Gastrocnemius medialis (tissue), 4 donors: ENCODE measurements around the gene MGME1. TPM values are rescaled to one million over a fixed set of nuclear protein-coding genes. Genes with fewer than 3 reads are reported as not detected.

Source experiments
- ATAC-seq, 2 donors: fragments of 150-250 bp; one replicate each; pipeline ENCODE4 v1.9.1; 2016
- DNase-seq, 2 donors: peaks; one replicate each; pipeline ENCODE4 v3.0.0-alpha.2; 2019
- H3K27ac ChIP-seq, 4 donors: fragments of 200-600 bp; sonication (generic); 1 replicate in 1 of 4; 2 replicates in 3 of 4; pipeline ENCODE4 v1.5.1; 2016 to 2018; ENCODE audit warnings: mild to moderate bottlenecking in 2 of 4, moderate library complexity in 1 of 4
- H3K27me3 ChIP-seq, 3 donors: fragments of 200-600 bp; sonication (generic) in 2 of 3; 1 replicate in 1 of 3; 2 replicates in 2 of 3; pipeline versions ENCODE4 v1.5.1 to v1.6.0; 2016 to 2019; ENCODE audit warnings: mild to moderate bottlenecking in 1 of 3, moderate library complexity in 1 of 3
- H3K36me3 ChIP-seq, 2 donors: fragments of 200-600 bp; sonication (generic) in 1 of 2; one replicate each; pipeline ENCODE4 v1.5.1; 2017 to 2018
- H3K4me1 ChIP-seq, 2 donors: fragments of 200-600 bp; sonication (generic) in 1 of 2; one replicate each; pipeline ENCODE4 v1.5.1; 2016 to 2017; ENCODE audit warnings: mild to moderate bottlenecking in 2 of 2
- H3K4me3 ChIP-seq, 4 donors: fragments of 200-600 bp; sonication (generic) in 3 of 4; 1 replicate in 1 of 4; 2 replicates in 3 of 4; pipeline ENCODE4 v1.5.1; 2016 to 2019; ENCODE audit warnings: mild to moderate bottlenecking in 2 of 4
- H3K9me3 ChIP-seq, 3 donors: fragments of 200-600 bp; sonication (generic) in 2 of 3; 1 replicate in 1 of 3; 2 replicates in 2 of 3; pipeline ENCODE4 v1.5.1; 2016 to 2019
- POLR2A ChIP-seq, 2 donors: fragments of 450-650 bp; IDR thresholded peaks; one replicate each; pipeline ENCODE4 v1.6.1; 2017; ENCODE audit warnings: antibody characterized with exemption in 2 of 2, mild to moderate bottlenecking in 2 of 2, moderate library complexity in 2 of 2
- in situ Hi-C, 4 donors: fragments of 200-750 bp; cut with MboI; loops; one replicate each; pipeline versions ENCODE4 v1.15.0 to v1.8.0; 2017; ENCODE audit warnings: low sequenced_read_pairs in 4 of 4
- intact Hi-C: fragments of 100-400 bp; cut with DNase I; formaldehyde crosslinking; loops from one replicate; pipeline ENCODE4 v1.15.1; 2023; ENCODE audit warnings: low total_unique reads
- total RNA-seq, 4 donors: library from RNA; depleted of rRNA; stranded (reverse); fragments of >200 nt; gene quantifications; one replicate each; pipeline versions ENCODE4 v1.1.0 to v1.2.3, GENCODE V29; 2016
- TF ChIP-seq, protein P1 (sequence below), 5 experiments: fragments of 450-650 bp in 3 of 5; fragments of 200-600 bp in 2 of 5; sonication (generic) in 2 of 5; IDR thresholded peaks in 4 of 5; conservative IDR thresholded peaks in 1 of 5; 1 replicate in 4 of 5; 2 replicates in 1 of 5; pipeline ENCODE4 v1.5.1; 2016 to 2019; ENCODE audit warnings: antibody characterized with exemption in 5 of 5, mild to moderate bottlenecking in 3 of 5, moderate library complexity in 3 of 5

Gene MGME1
- total RNA-seq, 4 donors from 2014 or later, result 5.2 to 9.1 (median 7.2) TPM

DNA sequence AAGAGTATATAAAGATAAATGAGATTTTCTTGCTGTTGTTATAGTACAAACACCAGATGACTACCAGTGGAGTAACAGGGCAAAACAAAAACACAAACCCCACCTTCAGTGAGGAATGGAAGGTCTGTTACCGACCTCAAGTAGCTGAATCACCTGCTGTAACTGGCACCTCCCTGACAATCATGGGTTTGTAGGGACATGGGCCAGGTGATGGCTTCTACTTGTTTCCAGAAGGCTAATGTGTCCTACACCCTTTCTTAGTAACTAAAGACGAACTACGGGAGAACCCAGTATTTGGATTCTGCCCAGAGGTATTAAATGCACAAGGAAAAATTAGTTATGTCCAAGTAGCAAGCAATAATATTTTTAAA lies 27.0 kb upstream of the MGME1 start:
- Histone ChIP-seq H3K36me3 (peaks cover 0 to 54% of the 10 kb centered on the region in 2 donors), H3K4me1 (peaks cover 25 to 38% of the 10 kb centered on the region in 2 donors), H3K27me3 (no peaks in the 10 kb centered on the region), H3K27ac (peak overlapping the region; percentile 21 to 47 (median 42)), H3K9me3 (no peaks in the 10 kb centered on the region), H3K4me3 (no peak overlapping the region)
- ATAC-seq (peak; percentile 71 to 74), DNase-seq (peak in 1 of 2 donors; percentile 58)
- intact Hi-C loops (no loop called here), in situ Hi-C loops (loop anchor here in 3 of 4 donors (10.0 to 25.0 kb wide), 3 partner anchors 255 to 407 kb away; partner anchors contain the start of genes BFSP1 (in 2 of the 3), BANF2 (in 1 of the 3) and RRBP1 (in 1 of the 3))
- no peak for TF ChIP-seq POLR2A (IDR thresholded peaks at IDR 0.05)
- TF ChIP-seq, protein P1, sequence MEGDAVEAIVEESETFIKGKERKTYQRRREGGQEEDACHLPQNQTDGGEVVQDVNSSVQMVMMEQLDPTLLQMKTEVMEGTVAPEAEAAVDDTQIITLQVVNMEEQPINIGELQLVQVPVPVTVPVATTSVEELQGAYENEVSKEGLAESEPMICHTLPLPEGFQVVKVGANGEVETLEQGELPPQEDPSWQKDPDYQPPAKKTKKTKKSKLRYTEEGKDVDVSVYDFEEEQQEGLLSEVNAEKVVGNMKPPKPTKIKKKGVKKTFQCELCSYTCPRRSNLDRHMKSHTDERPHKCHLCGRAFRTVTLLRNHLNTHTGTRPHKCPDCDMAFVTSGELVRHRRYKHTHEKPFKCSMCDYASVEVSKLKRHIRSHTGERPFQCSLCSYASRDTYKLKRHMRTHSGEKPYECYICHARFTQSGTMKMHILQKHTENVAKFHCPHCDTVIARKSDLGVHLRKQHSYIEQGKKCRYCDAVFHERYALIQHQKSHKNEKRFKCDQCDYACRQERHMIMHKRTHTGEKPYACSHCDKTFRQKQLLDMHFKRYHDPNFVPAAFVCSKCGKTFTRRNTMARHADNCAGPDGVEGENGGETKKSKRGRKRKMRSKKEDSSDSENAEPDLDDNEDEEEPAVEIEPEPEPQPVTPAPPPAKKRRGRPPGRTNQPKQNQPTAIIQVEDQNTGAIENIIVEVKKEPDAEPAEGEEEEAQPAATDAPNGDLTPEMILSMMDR (IDR thresholded peaks at IDR 0.05 in 4 of 5, conservative IDR thresholded peaks at IDR 0.05 in 1 of 5), result no peak

DNA sequence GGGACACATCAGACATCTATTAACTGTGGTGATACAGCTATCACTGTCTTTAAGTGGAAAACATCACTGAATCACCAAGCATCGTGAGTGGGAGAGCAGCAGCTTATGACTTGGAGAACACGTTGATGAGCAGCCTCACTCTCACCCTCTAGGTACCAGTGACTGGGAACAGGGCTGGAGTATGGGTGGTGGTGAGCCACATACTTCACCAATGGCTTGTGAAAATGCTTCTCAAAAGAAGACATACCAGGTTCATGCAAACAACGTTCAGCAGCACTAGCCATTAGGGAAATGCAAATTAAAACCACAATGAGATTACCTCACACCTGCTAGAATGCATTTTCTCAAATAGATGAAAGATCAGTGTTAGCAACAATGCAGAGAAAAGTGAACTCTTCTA lies 25.5 kb upstream of the MGME1 start:
- in situ Hi-C loops (loop anchor here in 3 of 4 donors (10.0 to 25.0 kb wide), 3 partner anchors 256 to 409 kb away; partner anchors contain the start of genes BFSP1 (in 2 of the 3), BANF2 (in 1 of the 3) and RRBP1 (in 1 of the 3)), intact Hi-C loops (no loop called here)
- Histone ChIP-seq H3K27ac (no peak overlapping the region), H3K27me3 (no peaks in the 10 kb centered on the region), H3K4me3 (no peak overlapping the region), H3K9me3 (no peaks in the 10 kb centered on the region), H3K4me1 (peaks cover 10 to 27% of the 10 kb centered on the region in 2 donors), H3K36me3 (peaks cover 0 to 67% of the 10 kb centered on the region in 2 donors)
- ATAC-seq (no peak), DNase-seq (no peak)
- TF ChIP-seq, protein P1 (IDR thresholded peaks at IDR 0.05 in 4 of 5, conservative IDR thresholded peaks at IDR 0.05 in 1 of 5), result no peak
- TF ChIP-seq POLR2A (IDR thresholded peaks at IDR 0.05), result no peak

DNA sequence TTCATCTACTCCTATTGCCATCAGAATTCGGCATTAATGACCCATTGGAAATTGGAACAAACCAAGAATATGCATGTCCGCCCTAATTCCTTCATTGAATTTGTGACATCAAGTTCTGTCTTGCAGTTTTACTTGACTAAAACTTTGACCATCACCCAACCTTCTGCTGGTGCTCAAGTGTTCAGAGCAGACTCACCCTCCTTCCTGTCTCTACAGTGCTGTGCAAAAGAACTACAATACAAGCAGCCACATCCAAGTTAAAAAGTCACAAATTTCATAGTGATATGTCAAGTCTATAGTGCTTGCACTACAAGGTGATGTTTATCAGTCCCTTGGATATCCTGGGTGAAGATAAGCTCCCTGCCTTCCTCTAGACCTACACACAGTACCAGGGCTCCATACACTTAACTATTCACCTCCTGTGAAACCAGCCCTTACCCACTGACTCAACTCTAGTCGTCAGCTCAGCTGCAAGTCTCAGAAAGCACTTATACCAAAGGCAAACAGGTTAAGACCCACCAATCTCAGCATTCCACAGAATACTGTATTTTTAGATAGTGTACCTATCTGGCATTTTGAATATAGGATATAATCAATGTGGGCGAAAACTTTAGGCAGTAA lies 23.9 kb upstream of the MGME1 start:
- Histone ChIP-seq H3K27me3 (no peaks in the 10 kb centered on the region), H3K27ac (no peak overlapping the region), H3K36me3 (peaks cover 0 to 84% of the 10 kb centered on the region in 2 donors), H3K4me1 (peaks cover 0 to 13% of the 10 kb centered on the region in 2 donors), H3K9me3 (no peaks in the 10 kb centered on the region), H3K4me3 (no peak overlapping the region)
- in situ Hi-C loops, result loop anchor here in 3 of 4 donors (10.0 to 25.0 kb wide), 3 partner anchors 258 to 410 kb away; partner anchors contain the start of genes BFSP1 (in 2 of the 3), BANF2 (in 1 of the 3) and RRBP1 (in 1 of the 3)
- intact Hi-C loops, result no loop called here
- DNase-seq (no peak), ATAC-seq (no peak)
- TF ChIP-seq, protein P1 (IDR thresholded peaks at IDR 0.05 in 4 of 5, conservative IDR thresholded peaks at IDR 0.05 in 1 of 5), result no peak
- no peak for TF ChIP-seq POLR2A (IDR thresholded peaks at IDR 0.05)

DNA sequence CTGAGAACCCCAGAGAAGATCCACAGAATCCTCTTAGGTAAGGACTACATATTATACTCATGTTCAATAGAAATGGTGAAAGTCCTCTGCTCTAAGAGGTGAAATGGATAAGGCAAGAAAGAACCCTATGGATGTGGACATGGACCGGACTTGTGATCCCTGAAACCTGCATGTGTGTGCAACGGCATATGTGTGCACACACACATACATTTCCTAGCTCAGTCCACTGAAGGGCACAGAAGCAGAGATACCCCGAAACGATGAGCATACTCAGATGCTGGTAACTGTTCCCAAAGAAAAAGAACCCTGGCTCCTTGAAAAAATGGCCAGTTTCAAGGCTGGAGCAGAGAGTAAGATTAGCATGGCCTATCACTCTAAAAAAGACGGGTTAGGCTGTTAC lies 22.8 kb upstream of the MGME1 start:
- TF ChIP-seq POLR2A (IDR thresholded peaks at IDR 0.05), result no peak
- TF ChIP-seq, protein P1 (IDR thresholded peaks at IDR 0.05 in 4 of 5, conservative IDR thresholded peaks at IDR 0.05 in 1 of 5), result no peak
- no peak for DNase-seq
- peaks cover 0 to 94% of the 10 kb centered on the region in 2 donors for H3K36me3 ChIP-seq
- in situ Hi-C loops, result loop anchor here in 3 of 4 donors (10.0 to 25.0 kb wide), 3 partner anchors 259 to 411 kb away; partner anchors contain the start of genes BFSP1 (in 2 of the 3), BANF2 (in 1 of the 3) and RRBP1 (in 1 of the 3)
- H3K9me3 ChIP-seq, result no peaks in the 10 kb centered on the region
- peaks cover 0 to 13% of the 10 kb centered on the region in 2 donors for H3K4me1 ChIP-seq
- intact Hi-C loops, result no loop called here
- no peak overlapping the region for H3K27ac ChIP-seq
- H3K4me3 ChIP-seq, result no peak overlapping the region
- H3K27me3 ChIP-seq, result no peaks in the 10 kb centered on the region
- ATAC-seq, result no peak
